ENCODE measurements around the gene SYTL5.

DNA sequence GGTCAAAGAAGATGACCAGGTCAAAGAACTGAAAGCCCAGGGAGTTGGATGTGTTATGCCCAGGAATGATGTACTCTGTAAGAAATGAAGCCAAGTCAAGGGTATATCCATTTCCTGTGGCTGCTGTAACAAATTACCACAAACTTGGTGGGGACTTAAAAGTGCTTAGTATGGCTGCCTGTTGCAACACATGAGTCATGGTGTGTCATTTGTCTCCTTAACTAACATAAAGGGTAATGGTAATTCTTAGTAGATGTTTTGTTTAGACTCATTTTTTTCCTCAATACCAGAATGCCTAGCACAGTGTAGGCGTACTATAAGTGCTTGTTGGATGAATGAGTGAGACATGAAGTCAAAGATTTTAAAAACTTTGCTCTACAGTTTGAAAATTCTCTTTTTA, 45.7 kb downstream of the SYTL5 start:
- TF ChIP-seq, protein P1, sequence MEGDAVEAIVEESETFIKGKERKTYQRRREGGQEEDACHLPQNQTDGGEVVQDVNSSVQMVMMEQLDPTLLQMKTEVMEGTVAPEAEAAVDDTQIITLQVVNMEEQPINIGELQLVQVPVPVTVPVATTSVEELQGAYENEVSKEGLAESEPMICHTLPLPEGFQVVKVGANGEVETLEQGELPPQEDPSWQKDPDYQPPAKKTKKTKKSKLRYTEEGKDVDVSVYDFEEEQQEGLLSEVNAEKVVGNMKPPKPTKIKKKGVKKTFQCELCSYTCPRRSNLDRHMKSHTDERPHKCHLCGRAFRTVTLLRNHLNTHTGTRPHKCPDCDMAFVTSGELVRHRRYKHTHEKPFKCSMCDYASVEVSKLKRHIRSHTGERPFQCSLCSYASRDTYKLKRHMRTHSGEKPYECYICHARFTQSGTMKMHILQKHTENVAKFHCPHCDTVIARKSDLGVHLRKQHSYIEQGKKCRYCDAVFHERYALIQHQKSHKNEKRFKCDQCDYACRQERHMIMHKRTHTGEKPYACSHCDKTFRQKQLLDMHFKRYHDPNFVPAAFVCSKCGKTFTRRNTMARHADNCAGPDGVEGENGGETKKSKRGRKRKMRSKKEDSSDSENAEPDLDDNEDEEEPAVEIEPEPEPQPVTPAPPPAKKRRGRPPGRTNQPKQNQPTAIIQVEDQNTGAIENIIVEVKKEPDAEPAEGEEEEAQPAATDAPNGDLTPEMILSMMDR (IDR thresholded peaks at IDR 0.05) = no peak
- no peak for TF ChIP-seq POLR2A (IDR thresholded peaks at IDR 0.05)
- TF ChIP-seq EP300 (IDR thresholded peaks at IDR 0.05) = no peak

Data from ovary (tissue), 3 donors.